DMS153 treated with DMSO at 0.1 percent for 48 hours (cell line): ENCODE data around the gene ARPC5L.
"Not testable (repeated sequence)": the region's sequence is repeated elsewhere in the genome, so short reads cannot be mapped to it uniquely, and the experiment has no call there.

Experiments
- DNase-seq: peaks from one replicate; lab custom pipeline; 2025; ENCODE audit not compliant: unreplicated experiment; lab: John Stamatoyannopoulos, UW

The ARPC5L gene

DNA sequence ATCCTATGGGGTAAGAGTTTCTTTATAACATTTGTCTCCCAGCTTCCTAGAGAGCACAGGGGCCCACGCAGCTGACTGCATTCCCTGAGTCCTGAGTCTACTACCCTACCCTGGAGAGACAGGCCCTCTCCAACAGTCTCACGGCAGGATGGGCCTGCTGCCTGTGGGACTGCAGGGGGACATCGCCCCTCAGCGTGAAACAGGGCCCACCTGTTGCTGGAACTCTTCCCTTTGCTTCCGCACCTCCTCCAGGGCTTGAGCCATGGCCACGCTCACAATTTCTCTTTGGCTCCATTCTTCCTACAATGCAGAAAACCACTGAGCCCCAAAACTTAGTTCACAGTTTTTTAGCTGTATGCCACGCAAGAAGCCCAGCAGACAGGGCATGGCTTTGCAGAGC is 28.2 kb downstream of the ARPC5L start:
- no peak for DNase-seq

DNA sequence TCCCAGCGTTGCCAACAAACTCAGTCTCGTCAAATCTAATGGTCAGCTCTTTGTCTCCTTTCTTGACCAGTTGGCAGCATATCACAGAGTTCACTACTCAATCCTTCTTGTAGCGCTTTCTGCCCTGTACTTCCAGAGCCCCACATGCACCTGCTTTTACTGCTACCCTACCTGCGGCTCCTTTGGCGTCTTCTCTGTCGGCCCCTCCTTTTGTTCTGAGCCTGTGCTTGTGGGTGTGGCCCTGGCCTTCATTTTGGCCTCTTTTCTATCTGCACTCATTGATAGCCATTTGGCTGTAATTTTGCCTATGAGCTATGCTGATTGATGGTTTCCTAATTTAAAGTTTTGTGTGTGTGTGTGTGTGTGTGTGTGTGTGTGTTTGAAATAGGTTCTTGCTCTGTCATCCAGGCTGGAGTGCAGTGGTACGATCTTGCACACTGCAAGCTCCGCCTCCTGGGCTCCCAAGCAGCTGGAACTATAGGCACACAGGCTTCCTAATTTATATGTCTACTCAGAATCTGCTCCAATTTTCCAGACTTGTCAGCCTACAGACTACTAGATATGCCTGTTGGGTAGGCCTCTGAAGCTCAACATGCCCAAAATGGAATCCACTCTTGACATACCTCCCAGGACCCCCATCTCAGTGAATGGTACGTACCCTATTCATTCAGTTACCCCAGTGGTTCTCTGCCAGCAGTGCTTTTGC is 32.3 kb downstream of the ARPC5L start:
- no peak for DNase-seq

DNA sequence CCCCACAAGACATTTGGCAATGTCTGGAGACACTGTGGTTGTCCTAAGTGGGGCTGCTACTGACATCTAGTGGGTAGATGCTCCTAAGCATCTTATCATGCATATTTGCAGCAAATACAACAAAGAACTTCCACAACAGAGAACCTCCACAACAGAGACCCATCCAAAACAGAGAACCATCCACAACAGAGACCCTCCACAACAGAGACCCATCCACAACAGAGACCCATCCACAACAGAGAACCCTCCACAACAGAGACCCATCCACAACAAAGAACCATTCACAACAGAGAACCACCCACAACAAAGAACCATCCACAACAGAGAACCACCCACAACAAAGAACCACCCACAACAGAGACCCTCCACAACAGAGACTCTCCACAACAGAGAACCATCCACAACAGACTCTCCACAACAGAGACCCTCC is 32.8 kb downstream of the ARPC5L start:
- DNase-seq = no peak

DNA sequence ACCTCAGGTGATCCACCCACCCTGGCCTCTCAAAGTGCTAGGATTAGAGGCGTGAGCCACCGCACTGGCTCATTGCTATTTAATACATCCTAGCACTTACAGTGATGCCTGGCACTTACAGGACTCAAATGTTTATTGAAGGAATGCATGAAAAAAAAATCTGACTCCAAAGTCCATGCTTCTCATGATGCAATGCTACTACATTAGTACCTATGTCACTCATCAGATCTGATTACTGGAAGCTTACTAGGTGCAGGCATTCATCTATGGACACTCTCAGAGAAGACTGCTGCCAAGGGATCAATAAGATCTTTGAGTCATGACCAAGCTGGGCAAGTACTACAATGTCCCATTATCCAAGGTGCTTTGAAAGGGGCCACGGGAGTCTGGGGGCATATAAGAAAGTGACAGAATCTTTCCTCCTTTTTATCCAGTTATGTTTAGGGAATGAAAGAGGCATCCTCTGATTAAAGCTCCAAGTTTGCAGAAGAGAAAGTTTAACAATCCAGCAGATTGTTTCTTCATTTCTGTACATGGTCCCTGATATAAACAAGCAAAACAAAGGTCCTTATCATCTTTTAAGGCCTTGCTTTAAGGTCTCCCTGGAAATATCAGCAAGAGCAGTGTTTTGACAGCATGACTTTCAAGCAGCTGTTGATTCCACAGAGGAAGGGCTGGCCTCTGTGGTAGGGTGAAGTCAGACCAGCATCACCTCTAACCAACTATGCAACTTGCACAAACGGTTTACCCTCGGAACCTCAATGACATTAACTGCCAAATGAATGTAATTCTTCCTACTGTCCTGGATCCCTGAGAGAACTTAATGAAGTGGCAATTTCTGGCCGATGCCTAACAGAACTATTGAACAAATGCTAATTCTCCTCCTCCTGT is 35.9 kb downstream of the ARPC5L start:
- DNase-seq = no peak

DNA sequence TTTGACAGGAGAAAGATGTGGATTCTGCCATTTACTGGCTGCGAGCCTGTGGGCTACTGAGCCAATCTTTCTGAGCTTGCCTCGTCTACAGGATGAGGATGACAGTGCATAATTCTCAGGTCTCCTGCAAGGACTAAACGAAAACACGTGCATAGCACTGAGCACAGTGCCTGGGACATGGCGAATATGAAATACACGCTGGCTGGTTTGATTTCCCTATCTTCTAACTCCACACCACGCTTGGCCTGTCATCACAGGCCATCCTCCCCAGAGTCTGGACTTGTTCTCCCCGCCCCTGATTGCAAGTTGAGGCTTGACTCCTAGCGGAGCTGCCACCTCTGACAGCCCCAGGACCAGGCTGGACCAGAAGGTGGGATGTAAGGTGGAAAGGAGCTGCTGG is 37.9 kb downstream of the ARPC5L start:
- DNase-seq = no peak

DNA sequence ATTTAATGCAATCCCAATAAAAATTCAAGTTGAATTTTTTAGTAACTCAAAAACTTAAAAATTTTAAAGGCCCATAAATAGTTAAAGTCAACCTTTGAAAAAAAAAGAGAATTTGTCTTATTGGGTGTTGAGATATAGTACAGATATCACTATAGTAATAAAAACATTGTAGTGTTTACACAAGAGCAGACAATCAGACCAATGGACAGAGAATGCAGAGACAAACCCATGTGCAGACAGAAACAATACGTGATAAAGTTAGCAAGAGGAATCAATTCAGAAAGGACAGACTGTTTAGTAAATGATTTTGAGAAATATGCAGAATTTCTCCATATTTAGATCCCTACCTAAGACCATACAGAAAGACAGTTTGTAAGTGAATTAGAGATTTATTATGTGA is 45.0 kb downstream of the ARPC5L start:
- DNase-seq = no peak

DNA sequence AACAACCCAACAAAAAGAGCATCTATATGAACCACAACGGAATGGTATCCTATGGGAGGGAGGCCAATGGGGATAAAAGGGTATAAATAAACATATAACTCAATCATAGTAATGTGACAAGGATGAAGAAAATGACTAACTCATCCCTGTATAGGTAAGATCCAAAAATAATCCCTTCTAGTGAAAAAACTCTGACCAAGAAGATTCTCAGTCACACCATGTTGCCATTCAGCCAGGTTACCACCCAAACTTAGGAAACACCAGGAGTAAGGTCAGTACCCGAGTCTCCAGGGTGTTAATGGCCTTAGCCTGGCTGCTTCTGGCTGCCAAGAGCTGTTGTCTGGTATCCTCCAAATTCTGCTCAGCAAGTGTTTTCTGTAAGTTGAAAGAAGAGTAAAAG is 46.2 kb downstream of the ARPC5L start:
- DNase-seq = no peak

DNA sequence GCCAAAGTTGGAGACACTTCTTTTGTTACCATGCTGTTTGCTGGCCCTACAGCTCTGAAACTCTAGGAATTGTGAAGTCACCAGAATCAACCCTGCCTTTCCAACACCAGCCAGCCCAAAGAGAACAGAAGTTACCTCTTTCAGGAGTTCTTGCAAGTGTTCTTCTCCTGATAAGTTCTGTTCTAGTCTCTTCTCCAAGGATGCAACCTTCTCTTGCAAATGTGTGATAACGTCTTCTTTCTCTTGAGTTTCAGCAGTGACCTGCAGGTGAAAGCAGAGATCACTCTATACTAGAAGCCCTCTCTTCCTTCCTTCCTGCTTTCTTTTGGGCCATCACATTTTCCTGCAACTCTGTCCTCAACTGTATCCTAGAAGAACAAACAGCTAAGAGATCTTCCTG is 49.8 kb downstream of the ARPC5L start:
- DNase-seq = no peak

DNA sequence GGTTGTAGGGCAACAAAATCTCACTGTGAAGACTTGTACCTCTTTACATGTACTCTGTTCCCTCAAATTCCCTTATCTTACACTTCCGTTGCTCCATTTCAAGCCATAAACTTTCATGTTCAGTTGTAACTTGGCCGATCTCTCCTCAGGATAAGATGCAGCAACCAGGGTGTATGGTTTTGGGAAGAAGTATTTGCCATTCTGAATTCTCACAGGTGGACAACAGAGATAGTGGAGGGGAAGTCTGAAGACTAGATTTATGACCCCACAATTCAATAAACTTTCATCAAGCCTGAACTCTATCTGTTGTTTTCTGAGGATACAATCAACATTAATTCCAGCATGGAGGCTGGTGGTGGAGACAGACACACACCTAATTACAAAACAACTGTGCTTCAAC is 51.4 kb downstream of the ARPC5L start:
- no peak for DNase-seq

DNA sequence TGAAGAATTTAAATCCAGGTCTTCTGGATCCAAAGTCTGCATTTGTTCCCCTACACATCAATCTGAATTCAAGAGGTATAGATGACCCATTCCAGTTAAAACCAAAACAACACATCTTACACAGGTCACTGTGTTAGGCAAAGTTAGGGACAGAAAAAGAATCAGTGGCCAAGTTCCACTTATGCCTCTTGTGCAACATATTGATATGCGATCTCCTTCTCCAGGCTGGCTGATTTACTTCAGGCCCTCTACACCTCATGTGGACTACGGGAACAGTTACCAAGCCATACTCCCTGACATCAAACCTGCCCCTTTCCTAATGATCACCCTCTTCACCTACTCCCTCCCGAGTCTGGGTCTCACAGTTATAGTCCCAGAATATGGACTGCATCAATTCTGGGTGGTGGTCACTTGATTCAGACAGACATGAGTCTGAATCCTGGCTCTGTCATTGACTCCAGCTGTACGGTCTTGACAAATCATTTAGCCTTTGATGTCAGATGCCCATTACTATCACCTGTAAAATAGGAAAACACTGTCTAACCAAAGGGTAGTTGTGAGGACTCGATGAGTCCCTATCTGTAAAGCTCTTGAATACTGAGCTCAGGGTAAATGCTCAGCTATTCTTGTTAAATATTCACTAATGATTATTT is 52.9 kb downstream of the ARPC5L start:
- DNase-seq = no peak

DNA sequence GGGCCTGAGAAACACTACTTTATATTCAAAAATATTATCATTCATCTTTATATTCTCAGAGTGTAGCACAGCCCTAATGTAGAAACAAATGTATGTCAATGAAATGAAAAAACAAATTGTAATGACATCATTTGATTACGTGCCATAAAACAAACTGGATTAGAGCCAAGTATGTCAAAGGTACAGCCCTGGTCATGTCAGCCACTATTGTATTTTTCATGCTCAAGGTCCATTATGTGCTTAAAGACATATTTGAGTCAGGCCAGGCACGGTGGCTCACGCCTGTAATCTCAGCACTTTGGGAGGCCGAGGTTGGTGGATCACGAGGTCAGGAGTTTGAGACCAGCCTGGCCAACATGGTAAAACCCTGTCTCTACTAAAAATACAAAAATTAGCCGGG is 58.5 kb downstream of the ARPC5L start:
- DNase-seq = not testable (repeated sequence)
